ENCODE measurements around the gene CDC73. TPM values are rescaled to one million over a fixed set of nuclear protein-coding genes. Genes with fewer than 3 reads are reported as not detected.

CDC73 gene
- total and polyA plus RNA-seq, 10 of the 15 experiments (the other 5 are each of a cell fraction or from before 2014, with no cell fraction given) = 10.6 to 43.4 (median 21.7) TPM

DNA sequence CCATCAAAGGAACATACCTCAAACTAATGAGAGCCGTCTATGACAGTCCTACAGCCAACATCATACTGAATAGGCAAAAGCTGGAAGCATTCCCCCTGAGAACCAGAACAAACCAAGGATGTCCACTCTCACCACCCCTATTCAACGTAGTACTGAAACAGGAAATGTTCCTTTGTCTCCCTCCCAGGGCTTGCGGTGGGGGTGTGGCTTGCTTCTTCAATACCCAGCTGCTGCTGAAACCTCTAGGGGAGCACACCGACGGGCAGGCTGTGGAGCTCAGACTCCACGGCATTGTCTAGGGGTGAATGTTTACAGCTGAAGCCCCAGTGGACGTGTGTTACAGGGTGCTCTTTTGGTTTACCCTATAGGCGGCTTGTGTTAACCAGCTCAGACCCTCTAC is 95.1 kb downstream of the CDC73 start (continued):
- TF ChIP-seq, protein P1, sequence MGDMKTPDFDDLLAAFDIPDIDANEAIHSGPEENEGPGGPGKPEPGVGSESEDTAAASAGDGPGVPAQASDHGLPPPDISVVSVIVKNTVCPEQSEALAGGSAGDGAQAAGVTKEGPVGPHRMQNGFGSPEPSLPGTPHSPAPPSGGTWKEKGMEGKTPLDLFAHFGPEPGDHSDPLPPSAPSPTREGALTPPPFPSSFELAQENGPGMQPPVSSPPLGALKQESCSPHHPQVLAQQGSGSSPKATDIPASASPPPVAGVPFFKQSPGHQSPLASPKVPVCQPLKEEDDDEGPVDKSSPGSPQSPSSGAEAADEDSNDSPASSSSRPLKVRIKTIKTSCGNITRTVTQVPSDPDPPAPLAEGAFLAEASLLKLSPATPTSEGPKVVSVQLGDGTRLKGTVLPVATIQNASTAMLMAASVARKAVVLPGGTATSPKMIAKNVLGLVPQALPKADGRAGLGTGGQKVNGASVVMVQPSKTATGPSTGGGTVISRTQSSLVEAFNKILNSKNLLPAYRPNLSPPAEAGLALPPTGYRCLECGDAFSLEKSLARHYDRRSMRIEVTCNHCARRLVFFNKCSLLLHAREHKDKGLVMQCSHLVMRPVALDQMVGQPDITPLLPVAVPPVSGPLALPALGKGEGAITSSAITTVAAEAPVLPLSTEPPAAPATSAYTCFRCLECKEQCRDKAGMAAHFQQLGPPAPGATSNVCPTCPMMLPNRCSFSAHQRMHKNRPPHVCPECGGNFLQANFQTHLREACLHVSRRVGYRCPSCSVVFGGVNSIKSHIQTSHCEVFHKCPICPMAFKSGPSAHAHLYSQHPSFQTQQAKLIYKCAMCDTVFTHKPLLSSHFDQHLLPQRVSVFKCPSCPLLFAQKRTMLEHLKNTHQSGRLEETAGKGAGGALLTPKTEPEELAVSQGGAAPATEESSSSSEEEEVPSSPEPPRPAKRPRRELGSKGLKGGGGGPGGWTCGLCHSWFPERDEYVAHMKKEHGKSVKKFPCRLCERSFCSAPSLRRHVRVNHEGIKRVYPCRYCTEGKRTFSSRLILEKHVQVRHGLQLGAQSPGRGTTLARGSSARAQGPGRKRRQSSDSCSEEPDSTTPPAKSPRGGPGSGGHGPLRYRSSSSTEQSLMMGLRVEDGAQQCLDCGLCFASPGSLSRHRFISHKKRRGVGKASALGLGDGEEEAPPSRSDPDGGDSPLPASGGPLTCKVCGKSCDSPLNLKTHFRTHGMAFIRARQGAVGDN (IDR thresholded peaks at IDR 0.05) = no peak
- TF ChIP-seq, protein P2, sequence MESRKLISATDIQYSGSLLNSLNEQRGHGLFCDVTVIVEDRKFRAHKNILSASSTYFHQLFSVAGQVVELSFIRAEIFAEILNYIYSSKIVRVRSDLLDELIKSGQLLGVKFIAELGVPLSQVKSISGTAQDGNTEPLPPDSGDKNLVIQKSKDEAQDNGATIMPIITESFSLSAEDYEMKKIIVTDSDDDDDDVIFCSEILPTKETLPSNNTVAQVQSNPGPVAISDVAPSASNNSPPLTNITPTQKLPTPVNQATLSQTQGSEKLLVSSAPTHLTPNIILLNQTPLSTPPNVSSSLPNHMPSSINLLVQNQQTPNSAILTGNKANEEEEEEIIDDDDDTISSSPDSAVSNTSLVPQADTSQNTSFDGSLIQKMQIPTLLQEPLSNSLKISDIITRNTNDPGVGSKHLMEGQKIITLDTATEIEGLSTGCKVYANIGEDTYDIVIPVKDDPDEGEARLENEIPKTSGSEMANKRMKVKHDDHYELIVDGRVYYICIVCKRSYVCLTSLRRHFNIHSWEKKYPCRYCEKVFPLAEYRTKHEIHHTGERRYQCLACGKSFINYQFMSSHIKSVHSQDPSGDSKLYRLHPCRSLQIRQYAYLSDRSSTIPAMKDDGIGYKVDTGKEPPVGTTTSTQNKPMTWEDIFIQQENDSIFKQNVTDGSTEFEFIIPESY (IDR thresholded peaks at IDR 0.05) = no peak
- TF ChIP-seq RAD21 (IDR thresholded peaks at IDR 0.05; ENCODE audit: insufficient read depth, low read depth, low read length) (no peak), STAT1 (conservative IDR thresholded peaks at IDR 0.05) (no peak), BCL11A (IDR thresholded peaks at IDR 0.05; ENCODE audit: low read depth, low read length) (0 out of 2 replicates have a peak, but pooled peaks have one; percentile 16), ZNF384 (IDR thresholded peaks at IDR 0.05; ENCODE audit: borderline replicate concordance, low read depth, low read length) (no peak), TCF3 (IDR thresholded peaks at IDR 0.05; ENCODE audit: borderline replicate concordance, insufficient read depth, low read depth, low read length) (no peak), TBL1XR1 (IDR thresholded peaks at IDR 0.05; ENCODE audit: low read depth, low read length) (no peak), TCF12 (IDR thresholded peaks at IDR 0.05; ENCODE audit: low read depth, low read length) (0 out of 2 replicates have a peak, but pooled peaks have one; percentile 50), RBBP5 (conservative IDR thresholded peaks at IDR 0.05) (no peak), LARP7 (IDR thresholded peaks at IDR 0.05) (no peak), DPF2 (IDR thresholded peaks at IDR 0.05) (no peak), CREB1 (IDR thresholded peaks at IDR 0.05; ENCODE audit: low read depth) (no peak), BRCA1 (IDR thresholded peaks at IDR 0.05; ENCODE audit: low read depth, low read length) (no peak), SMAD5 (IDR thresholded peaks at IDR 0.05; ENCODE audit: low read depth) (no peak)
- TF ChIP-seq, protein P3, sequence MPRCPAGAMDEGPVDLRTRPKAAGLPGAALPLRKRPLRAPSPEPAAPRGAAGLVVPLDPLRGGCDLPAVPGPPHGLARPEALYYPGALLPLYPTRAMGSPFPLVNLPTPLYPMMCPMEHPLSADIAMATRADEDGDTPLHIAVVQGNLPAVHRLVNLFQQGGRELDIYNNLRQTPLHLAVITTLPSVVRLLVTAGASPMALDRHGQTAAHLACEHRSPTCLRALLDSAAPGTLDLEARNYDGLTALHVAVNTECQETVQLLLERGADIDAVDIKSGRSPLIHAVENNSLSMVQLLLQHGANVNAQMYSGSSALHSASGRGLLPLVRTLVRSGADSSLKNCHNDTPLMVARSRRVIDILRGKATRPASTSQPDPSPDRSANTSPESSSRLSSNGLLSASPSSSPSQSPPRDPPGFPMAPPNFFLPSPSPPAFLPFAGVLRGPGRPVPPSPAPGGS (IDR thresholded peaks at IDR 0.05; ENCODE audit: borderline replicate concordance, insufficient read depth, low read depth, low read length, poor library complexity, severe bottlenecking) = no peak
- TF ChIP-seq, protein P4, sequence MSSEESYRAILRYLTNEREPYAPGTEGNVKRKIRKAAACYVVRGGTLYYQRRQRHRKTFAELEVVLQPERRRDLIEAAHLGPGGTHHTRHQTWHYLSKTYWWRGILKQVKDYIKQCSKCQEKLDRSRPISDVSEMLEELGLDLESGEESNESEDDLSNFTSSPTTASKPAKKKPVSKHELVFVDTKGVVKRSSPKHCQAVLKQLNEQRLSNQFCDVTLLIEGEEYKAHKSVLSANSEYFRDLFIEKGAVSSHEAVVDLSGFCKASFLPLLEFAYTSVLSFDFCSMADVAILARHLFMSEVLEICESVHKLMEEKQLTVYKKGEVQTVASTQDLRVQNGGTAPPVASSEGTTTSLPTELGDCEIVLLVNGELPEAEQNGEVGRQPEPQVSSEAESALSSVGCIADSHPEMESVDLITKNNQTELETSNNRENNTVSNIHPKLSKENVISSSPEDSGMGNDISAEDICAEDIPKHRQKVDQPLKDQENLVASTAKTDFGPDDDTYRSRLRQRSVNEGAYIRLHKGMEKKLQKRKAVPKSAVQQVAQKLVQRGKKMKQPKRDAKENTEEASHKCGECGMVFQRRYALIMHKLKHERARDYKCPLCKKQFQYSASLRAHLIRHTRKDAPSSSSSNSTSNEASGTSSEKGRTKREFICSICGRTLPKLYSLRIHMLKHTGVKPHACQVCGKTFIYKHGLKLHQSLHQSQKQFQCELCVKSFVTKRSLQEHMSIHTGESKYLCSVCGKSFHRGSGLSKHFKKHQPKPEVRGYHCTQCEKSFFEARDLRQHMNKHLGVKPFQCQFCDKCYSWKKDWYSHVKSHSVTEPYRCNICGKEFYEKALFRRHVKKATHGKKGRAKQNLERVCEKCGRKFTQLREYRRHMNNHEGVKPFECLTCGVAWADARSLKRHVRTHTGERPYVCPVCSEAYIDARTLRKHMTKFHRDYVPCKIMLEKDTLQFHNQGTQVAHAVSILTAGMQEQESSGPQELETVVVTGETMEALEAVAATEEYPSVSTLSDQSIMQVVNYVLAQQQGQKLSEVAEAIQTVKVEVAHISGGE (CRISPR knock-in tag; IDR thresholded peaks at IDR 0.05) = no peak
- TF ChIP-seq, protein P5, sequence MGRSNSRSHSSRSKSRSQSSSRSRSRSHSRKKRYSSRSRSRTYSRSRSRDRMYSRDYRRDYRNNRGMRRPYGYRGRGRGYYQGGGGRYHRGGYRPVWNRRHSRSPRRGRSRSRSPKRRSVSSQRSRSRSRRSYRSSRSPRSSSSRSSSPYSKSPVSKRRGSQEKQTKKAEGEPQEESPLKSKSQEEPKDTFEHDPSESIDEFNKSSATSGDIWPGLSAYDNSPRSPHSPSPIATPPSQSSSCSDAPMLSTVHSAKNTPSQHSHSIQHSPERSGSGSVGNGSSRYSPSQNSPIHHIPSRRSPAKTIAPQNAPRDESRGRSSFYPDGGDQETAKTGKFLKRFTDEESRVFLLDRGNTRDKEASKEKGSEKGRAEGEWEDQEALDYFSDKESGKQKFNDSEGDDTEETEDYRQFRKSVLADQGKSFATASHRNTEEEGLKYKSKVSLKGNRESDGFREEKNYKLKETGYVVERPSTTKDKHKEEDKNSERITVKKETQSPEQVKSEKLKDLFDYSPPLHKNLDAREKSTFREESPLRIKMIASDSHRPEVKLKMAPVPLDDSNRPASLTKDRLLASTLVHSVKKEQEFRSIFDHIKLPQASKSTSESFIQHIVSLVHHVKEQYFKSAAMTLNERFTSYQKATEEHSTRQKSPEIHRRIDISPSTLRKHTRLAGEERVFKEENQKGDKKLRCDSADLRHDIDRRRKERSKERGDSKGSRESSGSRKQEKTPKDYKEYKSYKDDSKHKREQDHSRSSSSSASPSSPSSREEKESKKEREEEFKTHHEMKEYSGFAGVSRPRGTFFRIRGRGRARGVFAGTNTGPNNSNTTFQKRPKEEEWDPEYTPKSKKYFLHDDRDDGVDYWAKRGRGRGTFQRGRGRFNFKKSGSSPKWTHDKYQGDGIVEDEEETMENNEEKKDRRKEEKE (IDR thresholded peaks at IDR 0.05) = no peak
